ENCODE measurements around the gene NUTM2F.
"Not testable (repeated sequence)": the region's sequence is repeated elsewhere in the genome, so short reads cannot be mapped to it uniquely, and the experiment has no call there.

GRCh38 chr9:94364093-94364614 is 35.7 kb upstream of the NUTM2F start:
- not testable (repeated sequence) for TF ChIP-seq CTCF, POLR2AphosphoS5 (IDR thresholded peaks at IDR 0.05)

Data from transverse colon (tissue), 4 donors.